HepG2 (cell line): ENCODE results near the gene TOR1A. TPM values are rescaled to one million over a fixed set of nuclear protein-coding genes. Genes with fewer than 3 reads are reported as not detected.

ENCODE experiments used
- ATRX ChIP-seq: sonication (generic); formaldehyde crosslinking; IDR thresholded peaks from 2 replicates; pipeline ENCODE4 v1.4.0; 2020; ENCODE audit warnings: missing genetic modification reagents, borderline replicate concordance
- BATF2 ChIP-seq: sonication (generic); formaldehyde crosslinking; IDR thresholded peaks from 2 replicates; pipeline ENCODE4 v1.8.0; 2022; ENCODE audit warnings: mild to moderate bottlenecking, missing genetic modification reagents, moderate library complexity
- CHCHD3 ChIP-seq: sonication (generic); formaldehyde crosslinking; IDR thresholded peaks from 2 replicates; pipeline ENCODE4 v1.8.0; 2022; ENCODE audit warnings: mild to moderate bottlenecking, missing genetic modification reagents, moderate library complexity
- DMTF1 ChIP-seq: sonication (generic); formaldehyde crosslinking; IDR thresholded peaks from 2 replicates; pipeline ENCODE4 v1.4.0; 2020; ENCODE audit warnings: mild to moderate bottlenecking, missing genetic modification reagents
- EED ChIP-seq: sonication (generic); formaldehyde crosslinking; IDR thresholded peaks from 2 replicates; pipeline ENCODE4 v1.5.0; 2020; ENCODE audit warnings: mild to moderate bottlenecking, missing genetic modification reagents
- HOXA3 ChIP-seq: sonication (generic); formaldehyde crosslinking; IDR thresholded peaks from 2 replicates; pipeline ENCODE4 v1.5.0; 2020; ENCODE audit warnings: missing genetic modification reagents
- LCORL ChIP-seq, 2 experiments: fragments of 450-650 bp in 1 of 2; sonication (generic) in 1 of 2; formaldehyde crosslinking in 1 of 2; IDR thresholded peaks; 2 replicates each; pipeline versions ENCODE4 v1.5.0 to v1.6.1; 2017 to 2020; ENCODE audit warnings: antibody characterized with exemption in 1 of 2, missing genetic modification reagents in 1 of 2
- MYC ChIP-seq: sonication (generic); formaldehyde crosslinking; IDR thresholded peaks from 2 replicates; pipeline ENCODE4 v1.9.0; 2021; ENCODE audit warnings: missing genetic modification reagents, borderline replicate concordance
- TFE3 ChIP-seq: IDR thresholded peaks from 2 replicates; pipeline ENCODE4 v1.6.1; 2016
- TMF1 ChIP-seq: sonication (generic); formaldehyde crosslinking; IDR thresholded peaks from 2 replicates; pipeline ENCODE4 v1.8.1; 2022; ENCODE audit warnings: low read depth, missing genetic modification reagents
- ZFP36L1 ChIP-seq: sonication (generic); formaldehyde crosslinking; IDR thresholded peaks from 2 replicates; pipeline ENCODE4 v1.8.0; 2022; ENCODE audit warnings: mild to moderate bottlenecking, missing genetic modification reagents, moderate library complexity
- ZMYM2 ChIP-seq: sonication (generic); formaldehyde crosslinking; IDR thresholded peaks from 2 replicates; pipeline ENCODE4 v1.8.0; 2022; ENCODE audit warnings: mild to moderate bottlenecking, missing genetic modification reagents
- ZNF558 ChIP-seq: sonication (generic); formaldehyde crosslinking; IDR thresholded peaks from 2 replicates; pipeline ENCODE4 v1.9.0; 2022; ENCODE audit warnings: mild to moderate bottlenecking, missing genetic modification reagents, borderline replicate concordance
- polyA plus RNA-seq, 8 experiments: library from polyadenylated mRNA; depleted of rRNA in 3 of 8; stranded (reverse) in 7 of 8; unstranded in 1 of 8; fragments of >200 nt; fragmentation: Illumina TruSeq in 4 of 8; extraction: Trizol in 4 of 8; gene quantifications; 2 replicates each; pipeline versions ENCODE4 v1.2.1 to v1.2.3, GENCODE V29; 2011 to 2016; ENCODE audit warnings: low read depth in 4 of 8, missing spikeins in 1 of 8, mixed read lengths in 1 of 8; ENCODE audit not compliant: insufficient read depth in 1 of 8
- total RNA-seq, 5 experiments: library from RNA; depleted of rRNA; stranded (reverse); fragments of >200 nt; fragmentation: Illumina TruSeq; extraction: Trizol; gene quantifications; 2 replicates each; pipeline ENCODE4 v1.2.3, GENCODE V29; 2016; ENCODE audit warnings: low read depth in 1 of 5
- TF ChIP-seq, protein P1 (sequence below): sonication (generic); formaldehyde crosslinking; IDR thresholded peaks from 2 replicates; pipeline ENCODE4 v1.4.0; 2020; ENCODE audit warnings: missing genetic modification reagents, borderline replicate concordance
- TF ChIP-seq, protein P2 (sequence below): sonication (generic); formaldehyde crosslinking; IDR thresholded peaks from 2 replicates; pipeline ENCODE4 v1.4.0; 2020; ENCODE audit warnings: missing genetic modification reagents, mild to moderate bottlenecking, borderline replicate concordance
- TF ChIP-seq, protein P3 (sequence below): sonication (generic); formaldehyde crosslinking; IDR thresholded peaks from 2 replicates; pipeline ENCODE4 v1.4.0; 2020; ENCODE audit warnings: missing genetic modification reagents, low read depth, mild to moderate bottlenecking, borderline replicate concordance

Gene TOR1A
- total and polyA plus RNA-seq, 2 of the 13 experiments (the other 11 are each of a cell fraction or from before 2014, with no cell fraction given) = 31.6 to 41.4 TPM

GRCh38 chr9:129802833-129803675, 20.9 kb downstream of the TOR1A start, which contains the start of gene TOR1B (continued):
- TF ChIP-seq EED (CRISPR knock-in tag) (no peak), ZNF558 (peak; percentile 63; the same call in 1 of the 2 replicates), CHCHD3 (CRISPR knock-in tag) (no peak), HOXA3 (peak; percentile 95), BATF2 (CRISPR knock-in tag) (no peak), TMF1 (CRISPR knock-in tag) (peak; percentile 60; the same call in 1 of the 2 replicates), DMTF1 (CRISPR knock-in tag) (no peak), LCORL (IDR thresholded peaks at IDR 0.05) (no peak), LCORL (CRISPR knock-in tag; IDR thresholded peaks at IDR 0.05) (0 out of 2 replicates have a peak, but pooled peaks have one; percentile 39), MYC (CRISPR knock-in tag) (peak; percentile 66; the same call in 1 of the 2 replicates), ATRX (CRISPR knock-in tag) (no peak), ZFP36L1 (no peak), ZMYM2 (no peak), TFE3 (CRISPR knock-in tag) (0 out of 2 replicates have a peak, but pooled peaks have one; percentile 15)
- TF ChIP-seq, protein P1, sequence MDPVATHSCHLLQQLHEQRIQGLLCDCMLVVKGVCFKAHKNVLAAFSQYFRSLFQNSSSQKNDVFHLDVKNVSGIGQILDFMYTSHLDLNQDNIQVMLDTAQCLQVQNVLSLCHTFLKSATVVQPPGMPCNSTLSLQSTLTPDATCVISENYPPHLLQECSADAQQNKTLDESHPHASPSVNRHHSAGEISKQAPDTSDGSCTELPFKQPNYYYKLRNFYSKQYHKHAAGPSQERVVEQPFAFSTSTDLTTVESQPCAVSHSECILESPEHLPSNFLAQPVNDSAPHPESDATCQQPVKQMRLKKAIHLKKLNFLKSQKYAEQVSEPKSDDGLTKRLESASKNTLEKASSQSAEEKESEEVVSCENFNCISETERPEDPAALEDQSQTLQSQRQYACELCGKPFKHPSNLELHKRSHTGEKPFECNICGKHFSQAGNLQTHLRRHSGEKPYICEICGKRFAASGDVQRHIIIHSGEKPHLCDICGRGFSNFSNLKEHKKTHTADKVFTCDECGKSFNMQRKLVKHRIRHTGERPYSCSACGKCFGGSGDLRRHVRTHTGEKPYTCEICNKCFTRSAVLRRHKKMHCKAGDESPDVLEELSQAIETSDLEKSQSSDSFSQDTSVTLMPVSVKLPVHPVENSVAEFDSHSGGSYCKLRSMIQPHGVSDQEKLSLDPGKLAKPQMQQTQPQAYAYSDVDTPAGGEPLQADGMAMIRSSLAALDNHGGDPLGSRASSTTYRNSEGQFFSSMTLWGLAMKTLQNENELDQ (CRISPR knock-in tag) = no peak
- TF ChIP-seq, protein P2, sequence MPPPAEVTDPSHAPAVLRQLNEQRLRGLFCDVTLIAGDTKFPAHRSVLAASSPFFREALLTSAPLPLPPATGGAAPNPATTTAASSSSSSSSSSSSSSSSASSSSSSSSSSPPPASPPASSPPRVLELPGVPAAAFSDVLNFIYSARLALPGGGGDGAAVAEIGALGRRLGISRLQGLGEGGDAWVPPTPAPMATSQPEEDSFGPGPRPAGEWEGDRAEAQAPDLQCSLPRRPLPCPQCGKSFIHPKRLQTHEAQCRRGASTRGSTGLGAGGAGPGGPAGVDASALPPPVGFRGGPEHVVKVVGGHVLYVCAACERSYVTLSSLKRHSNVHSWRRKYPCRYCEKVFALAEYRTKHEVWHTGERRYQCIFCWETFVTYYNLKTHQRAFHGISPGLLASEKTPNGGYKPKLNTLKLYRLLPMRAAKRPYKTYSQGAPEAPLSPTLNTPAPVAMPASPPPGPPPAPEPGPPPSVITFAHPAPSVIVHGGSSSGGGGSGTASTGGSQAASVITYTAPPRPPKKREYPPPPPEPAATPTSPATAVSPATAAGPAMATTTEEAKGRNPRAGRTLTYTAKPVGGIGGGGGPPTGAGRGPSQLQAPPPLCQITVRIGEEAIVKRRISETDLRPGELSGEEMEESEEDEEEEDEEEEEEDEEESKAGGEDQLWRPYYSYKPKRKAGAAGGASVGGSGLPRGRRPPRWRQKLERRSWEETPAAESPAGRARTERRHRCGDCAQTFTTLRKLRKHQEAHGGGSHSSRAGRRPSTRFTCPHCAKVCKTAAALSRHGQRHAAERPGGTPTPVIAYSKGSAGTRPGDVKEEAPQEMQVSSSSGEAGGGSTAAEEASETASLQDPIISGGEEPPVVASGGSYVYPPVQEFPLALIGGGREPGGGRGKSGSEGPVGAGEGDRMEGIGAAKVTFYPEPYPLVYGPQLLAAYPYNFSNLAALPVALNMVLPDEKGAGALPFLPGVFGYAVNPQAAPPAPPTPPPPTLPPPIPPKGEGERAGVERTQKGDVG (CRISPR knock-in tag) = no peak
- TF ChIP-seq, protein P3, sequence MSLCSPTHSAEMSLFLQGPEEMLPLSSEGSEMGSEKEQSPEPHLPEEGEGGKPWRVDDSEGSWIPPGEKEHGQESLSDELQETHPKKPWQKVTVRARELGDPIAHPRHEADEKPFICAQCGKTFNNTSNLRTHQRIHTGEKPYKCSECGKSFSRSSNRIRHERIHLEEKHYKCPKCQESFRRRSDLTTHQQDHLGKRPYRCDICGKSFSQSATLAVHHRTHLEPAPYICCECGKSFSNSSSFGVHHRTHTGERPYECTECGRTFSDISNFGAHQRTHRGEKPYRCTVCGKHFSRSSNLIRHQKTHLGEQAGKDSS (CRISPR knock-in tag) = peak; percentile 47; the same call in 1 of the 2 replicates
